ENCODE measurements around the gene PTPN4. TPM values are rescaled to one million over a fixed set of nuclear protein-coding genes. Genes with fewer than 3 reads are reported as not detected.

Gene PTPN4
- total and polyA plus RNA-seq, 7 donors = 1.8 to 42.9 (median 21.7) TPM

DNA sequence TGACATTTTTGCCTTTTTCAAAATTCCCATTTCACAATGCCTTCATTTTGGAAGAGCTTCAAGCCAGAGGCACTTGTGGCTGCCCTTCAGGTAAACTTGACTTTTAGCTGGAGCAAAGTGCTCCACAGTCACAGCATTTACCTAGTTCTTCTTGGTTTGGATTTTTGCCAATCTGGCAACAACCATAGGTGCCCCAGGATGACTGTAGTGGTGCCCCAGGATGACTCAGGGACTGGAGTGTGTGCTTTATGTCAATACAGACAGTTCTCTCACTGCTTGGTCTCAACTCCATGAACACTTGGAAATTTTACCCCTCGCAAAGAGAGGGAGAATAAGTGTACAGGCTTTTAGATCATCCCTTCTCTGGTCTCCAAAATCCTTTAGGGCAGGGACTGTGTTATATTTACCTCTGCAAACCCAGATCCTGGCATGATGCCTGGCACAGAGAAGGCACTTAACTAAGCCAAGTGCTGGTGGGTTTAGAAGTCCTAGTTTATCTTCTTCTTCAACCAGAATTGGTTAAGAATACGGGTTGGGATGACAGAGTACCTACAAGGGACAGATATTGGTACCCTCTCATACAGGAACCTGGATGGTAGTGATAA lies 15.3 kb upstream of the PTPN4 start:
- H3K9me3 ChIP-seq = no peaks in the 10 kb centered on the region
- peaks cover 0 to 20% (median 11%) of the 10 kb centered on the region in 4 donors for H3K4me1 ChIP-seq
- DNase-seq = no peak
- H3K27ac ChIP-seq = peak overlapping the region in 3 of 4 donors; percentile 28 to 61 (median 48)
- intact Hi-C loops (cut with DNase I) = no loop called here
- no peaks in the 10 kb centered on the region for H3K36me3 ChIP-seq
- TF ChIP-seq POLR2AphosphoS5 (IDR thresholded peaks at IDR 0.05) (peak; percentile 42 to 87 (median 60)), EP300 (IDR thresholded peaks at IDR 0.05) (no peak)
- no peaks in the 10 kb centered on the region for H3K27me3 ChIP-seq
- 73 to 75% methylated on average over 2 of the region's 2 CpGs for WGBS, 2 donors
- H3K4me3 ChIP-seq = no peak overlapping the region

DNA sequence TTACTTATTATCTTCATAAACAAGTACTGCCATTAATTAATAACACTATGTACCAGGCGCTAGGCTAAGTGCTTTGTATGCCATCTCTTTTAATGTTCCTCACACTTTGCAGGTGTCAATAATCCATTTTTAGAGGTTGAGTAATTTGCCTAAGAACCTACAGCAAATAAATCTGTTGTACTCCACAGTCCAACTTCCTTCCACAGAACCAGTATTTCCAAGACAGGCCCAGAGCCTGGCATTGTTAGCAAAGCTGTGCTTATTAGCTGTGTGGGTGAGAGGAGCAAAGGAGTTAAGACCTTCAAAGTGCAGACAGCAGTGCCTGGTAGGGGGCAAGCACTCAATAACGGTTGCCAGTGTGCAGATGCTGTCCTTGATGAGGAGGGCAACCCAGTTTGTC lies 14.2 kb upstream of the PTPN4 start:
- H3K27ac ChIP-seq = no peak overlapping the region
- TF ChIP-seq EP300 (IDR thresholded peaks at IDR 0.05) (no peak), POLR2A (IDR thresholded peaks at IDR 0.05) (no peak), POLR2AphosphoS5 (IDR thresholded peaks at IDR 0.05) (no peak)
- TF ChIP-seq, protein P1, sequence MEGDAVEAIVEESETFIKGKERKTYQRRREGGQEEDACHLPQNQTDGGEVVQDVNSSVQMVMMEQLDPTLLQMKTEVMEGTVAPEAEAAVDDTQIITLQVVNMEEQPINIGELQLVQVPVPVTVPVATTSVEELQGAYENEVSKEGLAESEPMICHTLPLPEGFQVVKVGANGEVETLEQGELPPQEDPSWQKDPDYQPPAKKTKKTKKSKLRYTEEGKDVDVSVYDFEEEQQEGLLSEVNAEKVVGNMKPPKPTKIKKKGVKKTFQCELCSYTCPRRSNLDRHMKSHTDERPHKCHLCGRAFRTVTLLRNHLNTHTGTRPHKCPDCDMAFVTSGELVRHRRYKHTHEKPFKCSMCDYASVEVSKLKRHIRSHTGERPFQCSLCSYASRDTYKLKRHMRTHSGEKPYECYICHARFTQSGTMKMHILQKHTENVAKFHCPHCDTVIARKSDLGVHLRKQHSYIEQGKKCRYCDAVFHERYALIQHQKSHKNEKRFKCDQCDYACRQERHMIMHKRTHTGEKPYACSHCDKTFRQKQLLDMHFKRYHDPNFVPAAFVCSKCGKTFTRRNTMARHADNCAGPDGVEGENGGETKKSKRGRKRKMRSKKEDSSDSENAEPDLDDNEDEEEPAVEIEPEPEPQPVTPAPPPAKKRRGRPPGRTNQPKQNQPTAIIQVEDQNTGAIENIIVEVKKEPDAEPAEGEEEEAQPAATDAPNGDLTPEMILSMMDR (IDR thresholded peaks at IDR 0.05) = no peak
- H3K36me3 ChIP-seq = no peaks in the 10 kb centered on the region
- no peaks in the 10 kb centered on the region for H3K9me3 ChIP-seq
- H3K4me1 ChIP-seq = peaks cover 0 to 20% (median 11%) of the 10 kb centered on the region in 4 donors
- no peaks in the 10 kb centered on the region for H3K27me3 ChIP-seq
- 85 to 87% methylated on average over 2 of the region's 2 CpGs for WGBS, 2 donors
- no peak for DNase-seq
- no peak overlapping the region for H3K4me3 ChIP-seq
- intact Hi-C loops (cut with DNase I) = no loop called here

DNA sequence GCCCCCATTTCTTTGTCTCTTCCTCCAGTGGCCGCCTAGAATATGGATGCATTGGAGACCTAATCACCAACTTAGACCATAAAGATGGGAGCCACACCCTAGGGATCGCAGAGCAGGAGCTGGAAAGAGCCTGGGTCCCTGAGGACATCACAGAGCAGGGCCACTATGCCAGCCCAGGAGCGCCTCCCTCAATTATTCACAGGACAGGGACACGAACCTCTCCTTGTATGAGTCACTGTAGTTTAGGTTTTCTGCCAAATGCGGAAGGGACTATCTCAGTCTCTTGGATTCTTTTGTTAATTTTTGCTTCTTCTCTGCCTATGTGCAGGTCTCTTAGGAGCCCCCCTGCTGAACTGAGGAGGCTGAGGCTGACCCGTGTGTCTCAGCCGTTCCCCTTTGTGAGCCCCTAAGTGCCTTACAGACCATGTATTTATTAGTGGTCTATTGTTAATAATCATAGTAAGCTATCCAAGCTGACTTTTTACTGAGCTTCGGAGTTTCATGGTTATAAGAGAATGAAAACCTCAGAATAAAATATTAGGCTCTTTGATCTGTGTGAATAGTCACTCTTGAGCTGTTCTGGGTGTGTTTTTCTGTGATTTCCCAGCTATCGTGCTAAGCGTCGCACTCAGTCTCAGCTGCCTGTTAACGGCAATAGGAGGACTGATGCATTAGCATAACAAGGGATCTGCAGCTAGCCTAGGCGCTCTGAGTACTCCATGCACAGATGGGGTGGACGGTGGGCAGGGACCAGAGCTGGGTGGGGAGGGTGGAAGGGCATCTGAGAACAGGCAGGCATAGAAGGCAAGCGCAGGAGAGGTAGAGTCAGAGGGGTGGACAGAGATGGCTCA lies 12.7 kb upstream of the PTPN4 start:
- TF ChIP-seq POLR2A (IDR thresholded peaks at IDR 0.05) = no peak
- no peak for TF ChIP-seq EP300 (IDR thresholded peaks at IDR 0.05)
- TF ChIP-seq POLR2AphosphoS5 (IDR thresholded peaks at IDR 0.05) = no peak
- TF ChIP-seq, protein P1 (IDR thresholded peaks at IDR 0.05) = no peak
- DNase-seq = no peak
- Histone ChIP-seq H3K4me3 (no peak overlapping the region), H3K27ac (no peak overlapping the region), H3K4me1 (peaks cover 0 to 20% (median 11%) of the 10 kb centered on the region in 4 donors), H3K27me3 (no peaks in the 10 kb centered on the region), H3K36me3 (no peaks in the 10 kb centered on the region), H3K9me3 (no peaks in the 10 kb centered on the region)
- WGBS, 2 donors = 81 to 82% methylated on average over 15 of the region's 15 CpGs
- intact Hi-C loops (cut with DNase I) = no loop called here

DNA sequence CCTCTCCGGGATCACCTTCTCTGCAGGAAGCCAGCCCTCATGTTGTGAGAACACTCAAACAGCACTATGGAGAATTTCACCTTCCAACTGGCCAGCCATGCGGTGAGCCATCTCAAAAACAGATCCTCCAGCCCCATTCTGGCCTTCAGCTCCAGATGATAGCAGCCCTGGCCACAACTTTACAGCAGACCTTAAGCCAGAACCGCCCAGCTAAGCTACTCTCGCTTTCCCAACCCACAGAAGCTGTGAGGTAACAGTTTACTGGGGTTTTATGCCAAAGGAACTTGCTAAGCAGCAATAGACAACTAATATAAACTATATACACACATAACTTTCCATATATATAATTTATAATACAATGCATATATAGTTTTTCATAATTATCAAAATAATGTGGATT lies 11.6 kb upstream of the PTPN4 start:
- Histone ChIP-seq H3K27ac (no peak overlapping the region), H3K4me3 (no peak overlapping the region), H3K9me3 (no peaks in the 10 kb centered on the region), H3K36me3 (no peaks in the 10 kb centered on the region), H3K4me1 (peaks cover 0 to 20% (median 11%) of the 10 kb centered on the region in 4 donors), H3K27me3 (no peaks in the 10 kb centered on the region)
- intact Hi-C loops (cut with DNase I) = no loop called here
- DNase-seq = no peak
- no peak for TF ChIP-seq EP300 (IDR thresholded peaks at IDR 0.05)
- TF ChIP-seq POLR2A (IDR thresholded peaks at IDR 0.05) = no peak
- no peak for TF ChIP-seq POLR2AphosphoS5 (IDR thresholded peaks at IDR 0.05)
- TF ChIP-seq, protein P1 (IDR thresholded peaks at IDR 0.05) = no peak
- WGBS, 2 donors = 92% methylated on average over 4 of the region's 4 CpGs

DNA sequence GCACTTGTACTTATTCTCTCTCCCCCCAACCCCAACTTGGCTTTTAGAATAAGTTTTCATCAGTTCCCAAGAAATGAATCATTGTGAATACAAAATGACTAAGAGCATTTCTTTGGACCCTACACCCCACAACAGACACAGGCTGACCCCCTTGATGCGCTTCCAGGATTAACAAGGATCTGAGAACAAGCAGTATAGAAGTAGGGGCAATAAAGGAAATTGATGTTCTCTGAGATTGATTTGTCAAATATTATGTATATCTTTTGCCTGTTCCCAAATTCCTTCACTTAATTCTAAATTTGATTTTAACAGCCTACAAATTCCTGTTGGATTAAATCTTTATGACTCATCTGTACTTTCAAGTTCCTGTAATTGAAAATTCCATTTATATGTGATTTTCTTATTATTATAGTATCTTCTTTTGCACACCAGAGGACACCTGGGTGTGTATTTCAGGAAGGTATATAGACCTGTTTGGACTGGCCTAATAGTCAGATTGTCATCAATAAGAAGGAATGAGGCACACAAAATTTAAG lies 10.2 kb upstream of the PTPN4 start:
- H3K4me1 ChIP-seq = peaks cover 0 to 15% (median 6%) of the 10 kb centered on the region in 4 donors
- 96% methylated on average over 1 of the region's 1 CpG for WGBS, 2 donors
- no peaks in the 10 kb centered on the region for H3K36me3 ChIP-seq
- H3K27me3 ChIP-seq = no peaks in the 10 kb centered on the region
- DNase-seq = no peak
- no peak overlapping the region for H3K4me3 ChIP-seq
- no peaks in the 10 kb centered on the region for H3K9me3 ChIP-seq
- intact Hi-C loops (cut with DNase I) = no loop called here
- H3K27ac ChIP-seq = no peak overlapping the region
- TF ChIP-seq POLR2A (IDR thresholded peaks at IDR 0.05) (no peak), POLR2AphosphoS5 (IDR thresholded peaks at IDR 0.05) (no peak), EP300 (IDR thresholded peaks at IDR 0.05) (no peak)
- TF ChIP-seq, protein P1 (IDR thresholded peaks at IDR 0.05) = no peak
